Measurements from ENCODE around the gene CLIC3.

CLIC3 gene

DNA sequence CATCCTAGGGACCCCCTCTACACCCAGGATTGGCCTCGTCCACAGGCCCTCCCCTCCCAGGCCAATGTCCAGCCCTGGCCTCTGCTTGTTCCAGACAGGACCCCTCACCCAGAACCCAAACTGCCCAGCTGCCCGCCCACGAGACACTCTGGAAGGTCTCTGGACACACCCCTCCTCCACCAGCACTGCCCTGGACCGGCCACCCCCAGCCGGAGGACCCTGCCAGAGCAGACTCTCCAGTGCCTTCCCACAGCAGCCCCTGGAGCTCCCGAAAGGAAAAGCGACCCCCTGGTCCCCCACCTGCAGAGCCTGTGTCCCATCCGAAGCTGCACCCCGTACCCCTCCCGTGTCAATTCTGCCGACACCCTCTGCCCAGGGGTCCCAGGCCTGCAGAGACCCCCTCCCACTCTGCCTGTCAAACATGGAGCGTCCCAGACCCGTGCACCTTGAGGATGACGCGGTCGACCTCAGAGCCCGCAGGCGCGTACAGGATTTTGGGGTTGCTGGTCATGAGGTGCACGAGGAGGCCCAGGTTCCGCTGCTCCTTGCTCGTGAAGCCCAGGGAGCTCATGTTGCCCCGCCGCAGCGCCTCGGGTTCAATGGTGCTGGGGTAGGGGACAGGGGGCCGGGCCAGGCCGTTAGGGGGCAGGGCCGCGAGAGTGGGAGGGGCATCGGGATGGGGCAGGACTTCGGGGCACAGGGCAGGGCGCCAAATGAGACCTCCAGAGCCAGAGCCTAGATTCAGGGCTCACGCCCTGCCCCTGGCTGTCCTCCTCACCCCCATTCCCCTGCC is 23.7 kb upstream of the CLIC3 start:
- no peak overlapping the region for H3K4me3 ChIP-seq (ENCODE audit: low read length)
- TF ChIP-seq, protein P1, sequence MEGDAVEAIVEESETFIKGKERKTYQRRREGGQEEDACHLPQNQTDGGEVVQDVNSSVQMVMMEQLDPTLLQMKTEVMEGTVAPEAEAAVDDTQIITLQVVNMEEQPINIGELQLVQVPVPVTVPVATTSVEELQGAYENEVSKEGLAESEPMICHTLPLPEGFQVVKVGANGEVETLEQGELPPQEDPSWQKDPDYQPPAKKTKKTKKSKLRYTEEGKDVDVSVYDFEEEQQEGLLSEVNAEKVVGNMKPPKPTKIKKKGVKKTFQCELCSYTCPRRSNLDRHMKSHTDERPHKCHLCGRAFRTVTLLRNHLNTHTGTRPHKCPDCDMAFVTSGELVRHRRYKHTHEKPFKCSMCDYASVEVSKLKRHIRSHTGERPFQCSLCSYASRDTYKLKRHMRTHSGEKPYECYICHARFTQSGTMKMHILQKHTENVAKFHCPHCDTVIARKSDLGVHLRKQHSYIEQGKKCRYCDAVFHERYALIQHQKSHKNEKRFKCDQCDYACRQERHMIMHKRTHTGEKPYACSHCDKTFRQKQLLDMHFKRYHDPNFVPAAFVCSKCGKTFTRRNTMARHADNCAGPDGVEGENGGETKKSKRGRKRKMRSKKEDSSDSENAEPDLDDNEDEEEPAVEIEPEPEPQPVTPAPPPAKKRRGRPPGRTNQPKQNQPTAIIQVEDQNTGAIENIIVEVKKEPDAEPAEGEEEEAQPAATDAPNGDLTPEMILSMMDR (conservative IDR thresholded peaks at IDR 0.05; ENCODE audit: low read length) = no peak
- DNase-seq (ENCODE audit: low read depth) = no peak

DNA sequence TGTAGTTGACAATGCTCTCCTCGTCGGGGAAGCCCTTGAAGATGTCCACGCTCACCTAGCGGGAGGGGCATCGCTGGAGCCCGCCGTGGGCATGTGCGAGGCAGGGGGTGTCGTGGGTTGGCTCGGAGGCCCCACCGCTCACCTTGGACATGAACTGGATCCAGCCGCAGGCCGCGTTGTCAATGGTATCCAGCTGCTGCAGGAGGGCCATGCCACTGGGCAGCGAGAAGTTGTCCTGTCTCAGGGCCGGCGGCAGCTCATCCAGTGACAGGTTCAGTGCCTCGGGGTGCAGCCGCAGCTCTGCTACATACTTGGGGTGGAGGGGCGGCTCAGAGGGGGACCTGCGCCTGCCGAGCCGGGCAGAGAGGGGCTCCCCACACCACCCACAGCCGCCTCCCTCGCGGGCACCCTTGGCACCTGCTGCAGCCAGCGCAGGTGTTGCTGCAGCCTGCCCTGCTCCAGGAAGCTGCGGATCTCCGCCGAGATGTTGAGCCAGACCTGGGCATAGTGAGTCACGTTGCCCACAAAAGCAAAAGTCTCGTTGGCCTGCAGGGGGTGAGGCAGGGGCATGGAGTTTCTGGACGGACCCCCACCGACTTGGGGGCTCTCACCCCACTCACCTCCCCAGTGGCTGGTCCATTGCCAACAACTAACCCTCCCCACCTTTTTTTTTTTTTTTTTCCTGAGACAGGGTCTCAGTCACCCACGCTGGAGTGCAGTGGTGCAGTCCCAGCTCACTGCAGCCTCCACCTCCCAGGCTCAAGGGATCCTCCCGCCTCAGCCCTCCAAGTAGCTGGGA is 22.6 kb upstream of the CLIC3 start:
- DNase-seq (ENCODE audit: low read depth) = no peak
- TF ChIP-seq, protein P1 (conservative IDR thresholded peaks at IDR 0.05; ENCODE audit: low read length) = no peak
- no peak overlapping the region for H3K4me3 ChIP-seq (ENCODE audit: low read length)

DNA sequence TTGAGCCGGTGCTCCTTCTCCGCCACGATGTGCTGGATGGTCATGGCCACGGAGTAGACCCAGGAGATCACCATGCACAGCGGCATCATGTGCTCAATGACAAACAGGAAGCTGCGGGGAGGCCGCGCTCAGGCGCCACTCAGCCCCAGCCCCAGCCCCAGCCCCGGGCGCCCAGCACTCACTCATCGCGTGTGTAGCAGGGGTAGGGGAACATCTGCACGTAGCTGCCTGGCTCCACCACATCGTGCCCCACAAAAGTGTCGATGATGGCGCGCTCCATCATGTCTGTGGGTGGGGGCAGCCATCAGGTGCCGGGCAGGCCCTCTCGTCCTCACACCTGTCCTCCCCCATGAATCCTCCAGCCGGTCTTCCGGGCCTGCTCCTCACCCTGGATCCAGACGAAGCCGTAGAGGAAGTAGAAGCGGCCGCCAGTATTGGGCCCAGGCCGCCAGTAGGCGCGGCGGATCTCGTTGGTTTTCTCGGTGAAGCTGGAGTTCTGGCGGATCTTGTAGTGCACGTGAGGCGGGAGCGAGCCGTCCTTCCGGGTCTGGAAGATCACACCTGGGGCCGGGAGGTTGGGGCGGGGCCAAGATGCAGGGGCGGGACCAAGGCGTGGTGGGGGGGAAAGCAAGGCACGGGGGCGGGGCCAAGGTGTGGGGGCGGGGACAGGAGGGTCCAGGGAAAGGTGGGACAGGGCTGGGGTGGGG is 21.6 kb upstream of the CLIC3 start:
- no peak for DNase-seq (ENCODE audit: low read depth)
- TF ChIP-seq, protein P1 (conservative IDR thresholded peaks at IDR 0.05; ENCODE audit: low read length) = no peak
- no peak overlapping the region for H3K4me3 ChIP-seq (ENCODE audit: low read length)

DNA sequence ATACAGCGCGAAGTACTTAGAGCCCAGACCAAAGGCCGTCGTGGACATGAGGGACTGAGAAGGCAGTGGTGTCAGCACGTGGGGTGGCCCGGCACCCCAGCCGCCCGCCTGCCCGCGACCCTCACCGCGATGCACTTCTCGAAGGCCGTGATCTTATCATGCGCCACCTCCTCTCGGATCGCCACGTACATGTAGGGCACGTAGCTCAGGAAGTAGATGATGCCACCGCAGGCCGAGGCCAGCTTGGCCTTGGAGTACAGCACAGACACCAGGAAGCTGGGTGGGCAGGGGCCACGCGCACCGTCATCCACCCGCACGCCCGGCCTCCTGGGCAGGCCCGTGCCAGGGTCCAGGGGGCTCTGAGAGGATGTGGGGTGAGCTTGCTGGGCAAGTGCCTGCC is 20.7 kb upstream of the CLIC3 start:
- DNase-seq (ENCODE audit: low read depth) = no peak
- no peak overlapping the region for H3K4me3 ChIP-seq (ENCODE audit: low read length)
- TF ChIP-seq, protein P1 (conservative IDR thresholded peaks at IDR 0.05; ENCODE audit: low read length) = no peak

DNA sequence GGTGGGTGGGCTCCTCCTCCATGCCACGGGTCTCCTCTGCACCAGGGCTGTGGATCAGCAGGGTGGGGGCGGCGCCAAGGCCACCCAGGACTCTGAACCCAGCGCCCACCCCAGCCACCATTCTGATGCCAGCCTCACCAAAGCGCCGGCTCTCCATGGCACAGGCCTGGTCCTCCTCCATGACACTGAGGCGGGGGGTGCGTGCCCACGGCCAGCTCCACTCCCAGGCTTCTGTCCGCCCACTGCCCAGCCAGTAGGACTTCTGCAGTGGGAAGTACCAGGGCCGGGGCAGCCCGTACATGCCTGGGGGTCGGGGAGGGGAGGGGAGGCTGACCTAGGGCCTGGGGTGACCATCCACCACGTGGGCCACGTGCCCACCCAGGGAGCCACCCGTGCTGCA is 20.1 kb upstream of the CLIC3 start:
- TF ChIP-seq, protein P1 (conservative IDR thresholded peaks at IDR 0.05; ENCODE audit: low read length) = no peak
- H3K4me3 ChIP-seq (ENCODE audit: low read length) = no peak overlapping the region
- no peak for DNase-seq (ENCODE audit: low read depth)

DNA sequence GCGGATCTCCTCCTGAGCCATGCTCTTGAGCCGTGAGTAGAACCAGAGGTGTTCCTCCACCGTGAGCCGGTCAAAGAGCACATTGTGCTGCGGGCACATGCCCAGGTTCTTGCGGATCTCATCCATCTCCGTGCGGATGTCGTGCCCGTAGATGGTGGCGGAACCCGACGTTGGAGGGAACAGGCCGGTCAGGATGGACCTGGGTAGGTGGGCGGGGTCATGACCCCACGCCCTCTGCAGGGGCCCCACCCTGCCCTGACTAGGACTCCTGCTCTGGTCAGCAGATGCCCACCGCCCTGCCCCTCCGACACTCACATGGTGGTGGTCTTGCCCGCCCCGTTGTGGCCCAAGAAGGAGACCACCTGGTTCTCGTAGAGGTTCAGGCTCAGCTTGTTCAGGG is 19.6 kb upstream of the CLIC3 start:
- DNase-seq (ENCODE audit: low read depth) = no peak
- TF ChIP-seq, protein P1 (conservative IDR thresholded peaks at IDR 0.05; ENCODE audit: low read length) = no peak
- no peak overlapping the region for H3K4me3 ChIP-seq (ENCODE audit: low read length)
